ENCODE results near the gene JAKMIP3.

JAKMIP3 gene

DNA sequence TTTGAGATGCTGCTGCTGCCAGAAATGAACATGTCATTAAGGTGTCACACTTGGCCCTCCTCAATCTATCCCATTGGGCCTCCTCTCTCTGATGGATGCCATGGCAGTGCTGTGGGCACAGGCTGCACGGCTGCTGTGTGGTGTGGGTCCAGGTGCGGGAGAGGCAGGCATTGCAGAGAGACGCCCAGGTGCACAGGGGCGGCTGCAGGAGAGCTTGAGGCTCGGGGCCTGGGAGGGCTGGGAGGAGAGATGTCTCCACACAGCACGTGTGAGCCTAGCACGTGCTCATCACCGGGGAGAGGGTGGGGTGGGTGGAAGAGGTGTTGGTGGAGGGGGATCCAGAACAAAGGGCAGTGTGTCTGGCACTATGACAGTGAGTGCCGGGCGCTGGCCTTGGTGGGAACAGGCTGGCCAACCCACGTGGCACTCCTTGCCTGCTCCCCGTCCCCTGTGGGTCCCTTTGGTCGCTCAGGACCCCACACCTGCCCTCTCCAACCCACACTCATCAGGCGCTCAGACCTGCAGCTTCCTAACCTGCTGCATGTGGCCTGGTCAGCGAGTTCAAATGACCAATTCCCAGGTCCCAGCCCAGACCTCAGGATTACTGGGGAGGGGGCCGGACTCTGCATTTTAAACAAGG lies 44.1 kb upstream of the JAKMIP3 start:
- DNase-seq (ENCODE audit: low spot score), result peak; percentile 28
- TF ChIP-seq, protein P1, sequence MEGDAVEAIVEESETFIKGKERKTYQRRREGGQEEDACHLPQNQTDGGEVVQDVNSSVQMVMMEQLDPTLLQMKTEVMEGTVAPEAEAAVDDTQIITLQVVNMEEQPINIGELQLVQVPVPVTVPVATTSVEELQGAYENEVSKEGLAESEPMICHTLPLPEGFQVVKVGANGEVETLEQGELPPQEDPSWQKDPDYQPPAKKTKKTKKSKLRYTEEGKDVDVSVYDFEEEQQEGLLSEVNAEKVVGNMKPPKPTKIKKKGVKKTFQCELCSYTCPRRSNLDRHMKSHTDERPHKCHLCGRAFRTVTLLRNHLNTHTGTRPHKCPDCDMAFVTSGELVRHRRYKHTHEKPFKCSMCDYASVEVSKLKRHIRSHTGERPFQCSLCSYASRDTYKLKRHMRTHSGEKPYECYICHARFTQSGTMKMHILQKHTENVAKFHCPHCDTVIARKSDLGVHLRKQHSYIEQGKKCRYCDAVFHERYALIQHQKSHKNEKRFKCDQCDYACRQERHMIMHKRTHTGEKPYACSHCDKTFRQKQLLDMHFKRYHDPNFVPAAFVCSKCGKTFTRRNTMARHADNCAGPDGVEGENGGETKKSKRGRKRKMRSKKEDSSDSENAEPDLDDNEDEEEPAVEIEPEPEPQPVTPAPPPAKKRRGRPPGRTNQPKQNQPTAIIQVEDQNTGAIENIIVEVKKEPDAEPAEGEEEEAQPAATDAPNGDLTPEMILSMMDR (IDR thresholded peaks at IDR 0.05; ENCODE audit: borderline replicate concordance, control extremely low read depth, extremely low read depth, insufficient read depth, missing control alignments), result no peak
- in situ Hi-C loops (cut with MboI; ENCODE audit: low sequenced_read_pairs, unreplicated experiment), result loop anchor here (5.0 kb wide), 1 partner anchor 134 kb away; no protein-coding TSS in a partner anchor

DNA sequence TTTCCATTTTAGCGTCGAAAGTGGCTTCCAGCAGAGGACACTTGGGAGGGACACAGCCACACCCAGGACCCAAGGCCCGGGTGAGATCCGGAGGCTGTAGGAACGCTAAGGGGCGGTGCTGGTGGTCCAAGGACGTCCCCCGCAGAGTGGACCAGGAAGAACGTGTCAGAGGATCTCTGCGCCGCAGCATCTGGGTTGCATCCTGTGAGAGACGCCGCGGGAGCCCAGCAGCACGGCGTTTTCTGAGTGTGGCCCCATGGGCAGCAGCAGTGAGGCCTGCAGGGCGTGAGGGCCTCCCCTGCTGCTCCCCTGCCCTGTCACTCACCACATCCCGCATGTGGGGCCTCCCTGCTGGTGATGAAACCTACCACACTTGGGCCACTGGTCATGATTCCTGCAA lies 43.5 kb upstream of the JAKMIP3 start:
- in situ Hi-C loops (cut with MboI; ENCODE audit: low sequenced_read_pairs, unreplicated experiment), result loop anchor here (5.0 kb wide), 1 partner anchor 135 kb away; no protein-coding TSS in a partner anchor
- peak; percentile 27 for DNase-seq (ENCODE audit: low spot score)

DNA sequence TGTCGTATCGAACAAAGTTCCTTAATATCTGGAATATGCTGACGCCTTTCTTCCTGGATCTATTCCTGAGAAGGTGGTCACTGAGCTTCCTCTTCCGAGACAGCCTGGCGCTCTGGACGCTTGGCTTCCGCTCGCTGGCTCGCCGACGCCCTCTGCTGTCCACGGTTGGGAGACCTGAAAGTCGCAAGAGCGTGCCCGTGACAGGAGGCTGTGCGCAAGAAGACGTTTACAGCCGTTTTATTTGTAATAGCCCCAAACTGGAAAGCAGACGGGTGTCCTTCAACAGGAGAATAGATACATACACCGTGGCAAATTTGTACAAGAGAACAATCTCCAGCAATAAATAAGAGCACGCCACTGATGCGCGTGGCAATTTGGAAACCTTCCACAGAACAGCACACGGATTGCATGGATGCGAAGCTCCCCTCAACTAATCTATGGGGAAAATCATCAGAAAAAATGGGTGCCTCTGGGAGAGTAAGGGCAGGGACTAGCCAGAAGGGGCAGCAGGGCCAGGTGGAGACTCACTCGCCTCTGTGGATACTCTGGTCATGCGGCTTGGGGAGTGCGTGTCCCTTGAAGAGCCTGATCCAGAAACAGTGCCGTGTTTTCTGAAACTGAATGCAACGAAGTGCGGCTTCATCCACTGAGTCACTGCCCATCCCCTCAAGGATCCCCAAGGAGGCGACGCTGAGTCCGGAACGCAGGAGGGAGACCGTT lies 42.5 kb upstream of the JAKMIP3 start:
- in situ Hi-C loops (cut with MboI; ENCODE audit: low sequenced_read_pairs, unreplicated experiment), result loop anchor here (5.0 kb wide), 1 partner anchor 136 kb away; no protein-coding TSS in a partner anchor
- peak; percentile 89 for DNase-seq (ENCODE audit: low spot score)
- TF ChIP-seq, protein P1 (IDR thresholded peaks at IDR 0.05; ENCODE audit: borderline replicate concordance, control extremely low read depth, extremely low read depth, insufficient read depth, missing control alignments), result peak; percentile 93

More for the DNA sequence above, 43.5 kb upstream of the JAKMIP3 start:
- TF ChIP-seq, protein P1 (IDR thresholded peaks at IDR 0.05; ENCODE audit: borderline replicate concordance, control extremely low read depth, extremely low read depth, insufficient read depth, missing control alignments), result no peak

DNA sequence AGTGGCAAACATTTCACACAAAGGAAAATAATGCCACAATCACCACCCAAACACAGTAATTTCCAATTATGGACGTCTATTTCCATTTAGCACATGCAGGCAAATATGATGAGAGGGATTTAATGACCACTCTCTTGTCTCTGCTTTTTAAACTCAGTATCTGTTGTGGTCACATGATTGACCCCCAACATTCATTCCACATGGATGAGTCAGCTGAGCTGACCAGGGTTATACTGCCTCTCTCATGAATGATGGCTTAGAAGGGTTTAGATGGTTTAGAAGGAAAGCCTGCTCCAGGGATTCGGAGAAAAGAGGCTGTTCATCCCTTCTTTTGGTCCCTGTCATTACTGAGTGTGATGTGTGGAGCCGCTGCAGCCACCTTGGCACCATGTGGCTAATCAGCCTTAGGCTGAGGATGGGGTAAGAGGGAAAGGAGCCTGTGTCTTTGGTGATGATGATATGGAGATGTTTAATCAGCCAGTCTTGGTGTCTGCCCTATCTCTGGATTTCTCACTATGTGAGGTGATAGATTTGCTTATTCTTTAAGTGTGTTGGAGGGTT lies 38.2 kb upstream of the JAKMIP3 start:
- no peak for DNase-seq (ENCODE audit: low spot score)
- in situ Hi-C loops (cut with MboI; ENCODE audit: low sequenced_read_pairs, unreplicated experiment), result no loop called here
- TF ChIP-seq, protein P1 (IDR thresholded peaks at IDR 0.05; ENCODE audit: borderline replicate concordance, control extremely low read depth, extremely low read depth, insufficient read depth, missing control alignments), result no peak

DNA sequence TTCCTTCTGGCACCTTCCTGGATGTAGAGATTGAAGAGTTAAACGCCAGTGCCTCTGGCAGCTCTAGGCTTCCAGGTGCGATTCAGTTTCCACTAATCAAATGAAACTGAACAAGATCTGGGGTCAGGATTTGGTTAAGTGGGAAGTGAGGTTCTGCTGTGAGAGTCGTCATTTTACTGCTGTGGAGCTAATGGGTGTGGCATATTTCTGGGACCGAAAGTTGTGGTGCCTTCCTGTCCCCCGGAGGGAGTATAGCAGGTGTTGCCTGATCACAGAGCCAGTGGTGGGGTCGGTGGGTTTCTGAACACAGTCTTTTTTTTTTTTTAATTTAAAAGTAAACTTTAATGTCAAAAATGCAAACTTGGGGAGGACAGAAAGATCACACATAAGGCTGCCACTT lies 37.0 kb upstream of the JAKMIP3 start:
- TF ChIP-seq, protein P1 (IDR thresholded peaks at IDR 0.05; ENCODE audit: borderline replicate concordance, control extremely low read depth, extremely low read depth, insufficient read depth, missing control alignments), result no peak
- in situ Hi-C loops (cut with MboI; ENCODE audit: low sequenced_read_pairs, unreplicated experiment), result no loop called here
- no peak for DNase-seq (ENCODE audit: low spot score)

DNA sequence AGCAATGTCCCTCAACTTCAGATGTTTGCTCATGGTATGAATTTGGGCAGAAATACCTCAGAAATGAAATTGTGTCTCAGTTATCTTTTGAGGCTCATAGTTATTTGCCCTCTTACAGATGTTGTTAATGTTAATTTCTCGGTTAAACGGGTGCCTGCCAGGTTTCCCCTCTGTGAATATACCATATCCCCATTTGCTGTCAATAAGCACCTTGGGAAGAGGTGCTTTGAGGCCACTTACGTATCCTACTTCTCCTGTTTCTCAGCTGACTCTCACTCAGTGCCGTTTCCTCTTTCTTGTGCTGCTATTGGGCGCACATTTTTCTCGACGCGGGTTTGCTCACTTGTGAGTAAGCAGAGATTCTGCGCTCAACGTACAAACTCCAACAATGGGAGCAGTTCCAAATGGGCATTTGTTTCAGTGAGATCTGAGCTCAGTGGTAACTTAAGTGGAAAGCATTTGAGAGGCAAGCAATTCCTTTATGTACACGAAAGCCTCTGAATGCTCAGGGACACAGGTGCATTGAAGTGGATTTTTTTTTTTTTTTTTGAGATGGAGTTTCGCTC lies 34.8 kb upstream of the JAKMIP3 start:
- DNase-seq (ENCODE audit: low spot score), result no peak
- TF ChIP-seq, protein P1 (IDR thresholded peaks at IDR 0.05; ENCODE audit: borderline replicate concordance, control extremely low read depth, extremely low read depth, insufficient read depth, missing control alignments), result no peak
- in situ Hi-C loops (cut with MboI; ENCODE audit: low sequenced_read_pairs, unreplicated experiment), result no loop called here
